Karpas-422 (cell line): ENCODE measurements around the gene EPN3. TPM values are rescaled to one million over a fixed set of nuclear protein-coding genes. Genes with fewer than 3 reads are reported as not detected.

Experiments
- DNase-seq: peaks from one replicate; pipeline ENCODE4 v3.0.0-alpha.2; 2015
- H2AFZ ChIP-seq: fragments of 200-600 bp; sonication (generic); 2 replicates; pipeline ENCODE4 v1.6.1; 2014; ENCODE audit warnings: antibody characterized with exemption, low read length, mixed read lengths
- H3K27ac ChIP-seq: fragments of 200-600 bp; sonication (generic); 2 replicates; pipeline ENCODE4 v1.5.1; 2014; ENCODE audit warnings: mild to moderate bottlenecking, low read length, moderate library complexity
- H3K27me3 ChIP-seq: fragments of 200-600 bp; sonication (generic); 2 replicates; pipeline ENCODE4 v1.6.1; 2014; ENCODE audit warnings: low read length, mixed read lengths
- H3K36me3 ChIP-seq: fragments of 200-600 bp; sonication (generic); 2 replicates; pipeline ENCODE4 v1.6.1; 2014; ENCODE audit warnings: low read length, mixed read lengths; ENCODE audit not compliant: insufficient read depth
- H3K4me1 ChIP-seq: fragments of 200-600 bp; sonication (generic); 2 replicates; pipeline ENCODE4 v1.6.1; 2014; ENCODE audit warnings: mild to moderate bottlenecking, low read length, mixed read lengths
- H3K4me2 ChIP-seq: fragments of 200-600 bp; sonication (generic); 2 replicates; pipeline ENCODE4 v1.6.1; 2014; ENCODE audit warnings: low read length, low read depth, mild to moderate bottlenecking; ENCODE audit not compliant: poor library complexity, severe bottlenecking
- H3K4me3 ChIP-seq: fragments of 200-600 bp; sonication (generic); 2 replicates; pipeline ENCODE4 v1.5.1; 2014; ENCODE audit warnings: mild to moderate bottlenecking, antibody characterized with exemption, low read length, mixed read lengths
- H3K79me2 ChIP-seq: fragments of 200-600 bp; sonication (generic); 2 replicates; pipeline ENCODE4 v1.6.1; 2014; ENCODE audit warnings: mild to moderate bottlenecking, low read length, mixed read lengths
- H3K9ac ChIP-seq: fragments of 200-600 bp; sonication (generic); 2 replicates; pipeline ENCODE4 v1.6.0; 2014; ENCODE audit warnings: low read length
- H3K9me2 ChIP-seq: fragments of 200-600 bp; sonication (generic), shearing (Covaris generic); replicated peaks from 2 replicates; pipeline ENCODE4 v1.6.0; 2014; ENCODE audit warnings: mild to moderate bottlenecking, low read length, moderate library complexity; ENCODE audit not compliant: insufficient read depth
- H3K9me3 ChIP-seq: fragments of 300-700, 200-600 bp; sonication (generic); 2 replicates; pipeline ENCODE4 v1.6.1; 2014; ENCODE audit warnings: low read length, mixed read lengths
- H4K20me1 ChIP-seq: fragments of 200-600 bp; sonication (generic); 2 replicates; pipeline ENCODE4 v1.6.1; 2014; ENCODE audit warnings: mild to moderate bottlenecking, antibody characterized with exemption, low read length, low read depth; ENCODE audit not compliant: insufficient read depth
- total RNA-seq: library from RNA; depleted of rRNA; stranded (reverse); fragments of >200 nt; shearing (Covaris generic); gene quantifications from 2 replicates; pipeline ENCODE4 v1.2.3, GENCODE V29; 2014; ENCODE audit warnings: low replicate concordance; rRNA removed

The EPN3 gene
- total RNA-seq: not detected in 2 replicates

GRCh38 chr17:50532452-50533024 lies at the start of gene EPN3:
TSS of gene EPN3 (plus strand) at chr17:50532735. CDS start at chr17:50536557, 3,822 bp downstream.
- no peaks in the 10 kb centered on the region for H3K9me3 ChIP-seq
- H3K4me1 ChIP-seq: no peaks in the 10 kb centered on the region
- H3K79me2 ChIP-seq: no peaks in the 10 kb centered on the region
- no peak within 1 kb of the TSS for H3K27ac ChIP-seq
- no peak within 1 kb of the TSS for H3K4me3 ChIP-seq
- H3K27me3 ChIP-seq: no peaks in the 10 kb centered on the region
- no peak within 1 kb of the TSS for H3K9ac ChIP-seq
- H2AFZ ChIP-seq: no peak within 1 kb of the TSS
- no peaks in the 10 kb centered on the region for H3K36me3 ChIP-seq
- H3K4me2 ChIP-seq: no peak within 1 kb of the TSS
- DNase-seq: no peak
- H3K9me2 ChIP-seq: no peaks in the 10 kb centered on the region
- 0 out of 2 replicates have a peak, but pooled peaks cover 4% of the 10 kb centered on the region for H4K20me1 ChIP-seq

- H3K9ac ChIP-seq: no peak overlapping the region
- no peaks in the 10 kb centered on the region for H4K20me1 ChIP-seq
- DNase-seq: no peak
- no peak overlapping the region for H3K4me3 ChIP-seq
- no peaks in the 10 kb centered on the region for H3K9me2 ChIP-seq
- H3K36me3 ChIP-seq: peaks cover 19% of the 10 kb centered on the region; the same call in 1 of the 2 replicates
- H3K4me1 ChIP-seq: peaks cover 31% of the 10 kb centered on the region
- H3K4me2 ChIP-seq: no peak overlapping the region
- no peaks in the 10 kb centered on the region for H3K9me3 ChIP-seq
- H3K27ac ChIP-seq: no peak overlapping the region
- H3K79me2 ChIP-seq: peaks cover 20% of the 10 kb centered on the region
- no peak overlapping the region for H2AFZ ChIP-seq
- H3K27me3 ChIP-seq: no peaks in the 10 kb centered on the region
Observed at GRCh38 chr17:50483266-50483665, 49.3 kb upstream of the EPN3 start.

- Histone ChIP-seq H3K4me1 (peaks cover 25% of the 10 kb centered on the region), H3K4me3 (no peak overlapping the region), H3K27me3 (no peaks in the 10 kb centered on the region), H3K27ac (no peak overlapping the region), H3K9me2 (no peaks in the 10 kb centered on the region), H3K79me2 (peaks cover 16% of the 10 kb centered on the region), H2AFZ (no peak overlapping the region), H3K9ac (no peak overlapping the region), H4K20me1 (no peaks in the 10 kb centered on the region), H3K4me2 (no peak overlapping the region), H3K36me3 (peaks cover 19% of the 10 kb centered on the region; the same call in 1 of the 2 replicates), H3K9me3 (no peaks in the 10 kb centered on the region)
- DNase-seq: no peak
Observed at GRCh38 chr17:50484386-50485155, 48.0 kb upstream of the EPN3 start.

- no peak overlapping the region for H3K9ac ChIP-seq
- no peak overlapping the region for H2AFZ ChIP-seq
- peaks cover 19% of the 10 kb centered on the region; the same call in 1 of the 2 replicates for H3K36me3 ChIP-seq
- H3K4me2 ChIP-seq: no peak overlapping the region
- peaks cover 18% of the 10 kb centered on the region for H3K4me1 ChIP-seq
- no peaks in the 10 kb centered on the region for H4K20me1 ChIP-seq
- no peak overlapping the region for H3K27ac ChIP-seq
- H3K27me3 ChIP-seq: no peaks in the 10 kb centered on the region
- no peaks in the 10 kb centered on the region for H3K9me2 ChIP-seq
- H3K9me3 ChIP-seq: no peaks in the 10 kb centered on the region
- DNase-seq: no peak
- no peak overlapping the region for H3K4me3 ChIP-seq
- no peaks in the 10 kb centered on the region for H3K79me2 ChIP-seq
Observed at GRCh38 chr17:50487213-50488096, 45.1 kb upstream of the EPN3 start.

GRCh38 chr17:50488880-50489279 lies 43.7 kb upstream of the EPN3 start:
- no peak overlapping the region for H2AFZ ChIP-seq
- no peak overlapping the region for H3K9ac ChIP-seq
- H3K36me3 ChIP-seq: peaks cover 12% of the 10 kb centered on the region; the same call in 1 of the 2 replicates
- H3K9me2 ChIP-seq: no peaks in the 10 kb centered on the region
- H3K4me1 ChIP-seq: peaks cover 14% of the 10 kb centered on the region
- H3K4me3 ChIP-seq: no peak overlapping the region
- no peaks in the 10 kb centered on the region for H3K79me2 ChIP-seq
- DNase-seq: no peak
- H3K27me3 ChIP-seq: no peaks in the 10 kb centered on the region
- no peaks in the 10 kb centered on the region for H4K20me1 ChIP-seq
- no peaks in the 10 kb centered on the region for H3K9me3 ChIP-seq
- H3K4me2 ChIP-seq: no peak overlapping the region
- H3K27ac ChIP-seq: no peak overlapping the region

GRCh38 chr17:50491505-50491904 lies 41.0 kb upstream of the EPN3 start:
- Histone ChIP-seq H3K9ac (no peak overlapping the region), H3K4me2 (peak overlapping the region; percentile 45), H4K20me1 (no peaks in the 10 kb centered on the region), H3K27me3 (no peaks in the 10 kb centered on the region), H3K4me1 (peaks cover 21% of the 10 kb centered on the region), H3K4me3 (no peak overlapping the region), H3K27ac (no peak overlapping the region), H3K36me3 (no peaks in the 10 kb centered on the region), H2AFZ (no peak overlapping the region), H3K9me3 (no peaks in the 10 kb centered on the region), H3K9me2 (no peaks in the 10 kb centered on the region), H3K79me2 (no peaks in the 10 kb centered on the region)
- no peak for DNase-seq

- DNase-seq: no peak
- Histone ChIP-seq H3K79me2 (no peaks in the 10 kb centered on the region), H3K27me3 (no peaks in the 10 kb centered on the region), H3K9me2 (no peaks in the 10 kb centered on the region), H3K9me3 (no peaks in the 10 kb centered on the region), H2AFZ (no peak overlapping the region), H3K27ac (no peak overlapping the region), H3K9ac (0 out of 2 replicates have a peak overlapping the region, but pooled peaks have one; percentile 16), H3K4me2 (peak overlapping the region; percentile 45), H4K20me1 (no peaks in the 10 kb centered on the region), H3K4me3 (no peak overlapping the region), H3K36me3 (no peaks in the 10 kb centered on the region), H3K4me1 (peaks cover 21% of the 10 kb centered on the region)
Observed at GRCh38 chr17:50492214-50492613, 40.3 kb upstream of the EPN3 start.

- H3K9ac ChIP-seq: no peak overlapping the region
- no peaks in the 10 kb centered on the region for H3K27me3 ChIP-seq
- H3K36me3 ChIP-seq: no peaks in the 10 kb centered on the region
- no peaks in the 10 kb centered on the region for H3K9me2 ChIP-seq
- H3K79me2 ChIP-seq: no peaks in the 10 kb centered on the region
- no peak overlapping the region for H3K27ac ChIP-seq
- H3K4me1 ChIP-seq: peaks cover 21% of the 10 kb centered on the region
- no peaks in the 10 kb centered on the region for H3K9me3 ChIP-seq
- no peak for DNase-seq
- no peaks in the 10 kb centered on the region for H4K20me1 ChIP-seq
- H3K4me2 ChIP-seq: no peak overlapping the region
- no peak overlapping the region for H2AFZ ChIP-seq
- no peak overlapping the region for H3K4me3 ChIP-seq
Observed at GRCh38 chr17:50493744-50494143, 38.8 kb upstream of the EPN3 start.
